ENCODE results near the gene DSTYK.
A peak's percentile ranks its signal among the peaks of the same experiment; 100 is the strongest.
"Not testable (repeated sequence)": the region's sequence is repeated elsewhere in the genome, so short reads cannot be mapped to it uniquely, and the experiment has no call there.

Gene DSTYK

GRCh38 chr1:205186191-205186590 is 25.3 kb downstream of the DSTYK start:
- H3K4me1 Mint-ChIP-seq: peaks cover 73% of the 10 kb centered on the region
- H3K9me3 Mint-ChIP-seq: no peaks in the 10 kb centered on the region
- DNase-seq: no peak
- H3K27ac Mint-ChIP-seq: peak overlapping the region; percentile 86
- peak; percentile 89 for ATAC-seq
- H3K36me3 Mint-ChIP-seq (ENCODE audit: low read depth): peaks cover 43% of the 10 kb centered on the region
- H3K27me3 Mint-ChIP-seq: no peaks in the 10 kb centered on the region
- H3K4me3 Mint-ChIP-seq: peak overlapping the region; percentile 7

- Mint-ChIP-seq H3K27ac (peak overlapping the region; percentile 85), H3K27me3 (no peaks in the 10 kb centered on the region), H3K36me3 (ENCODE audit: low read depth) (peaks cover 53% of the 10 kb centered on the region), H3K4me3 (peak overlapping the region; percentile 28), H3K9me3 (no peaks in the 10 kb centered on the region), H3K4me1 (peaks cover 58% of the 10 kb centered on the region)
- DNase-seq (no peak), ATAC-seq (peak; percentile 63)
Measured at GRCh38 chr1:205183676-205184335, 27.7 kb downstream of the DSTYK start.

GRCh38 chr1:205182930-205183329 is 28.6 kb downstream of the DSTYK start:
- ATAC-seq (no peak), DNase-seq (no peak)
- peaks cover 57% of the 10 kb centered on the region for H3K36me3 Mint-ChIP-seq (ENCODE audit: low read depth)
- no peak overlapping the region for H3K4me3 Mint-ChIP-seq
- H3K4me1 Mint-ChIP-seq: peaks cover 53% of the 10 kb centered on the region
- no peaks in the 10 kb centered on the region for H3K9me3 Mint-ChIP-seq
- peak overlapping the region; percentile 47 for H3K27ac Mint-ChIP-seq
- H3K27me3 Mint-ChIP-seq: no peaks in the 10 kb centered on the region

- H3K27ac Mint-ChIP-seq: peak overlapping the region; percentile 12
- not testable (repeated sequence) for ATAC-seq, H3K27me3 Mint-ChIP-seq, H3K4me3 Mint-ChIP-seq, DNase-seq, H3K9me3 Mint-ChIP-seq
- H3K4me1 Mint-ChIP-seq: peaks cover 28% of the 10 kb centered on the region
- peaks cover 45% of the 10 kb centered on the region for H3K36me3 Mint-ChIP-seq (ENCODE audit: low read depth)
Measured at GRCh38 chr1:205180331-205180730, 31.2 kb downstream of the DSTYK start.

- ATAC-seq: no peak
- Mint-ChIP-seq H3K27ac (no peak overlapping the region), H3K9me3 (no peaks in the 10 kb centered on the region), H3K27me3 (no peaks in the 10 kb centered on the region), H3K36me3 (ENCODE audit: low read depth) (peaks cover 45% of the 10 kb centered on the region), H3K4me1 (peaks cover 25% of the 10 kb centered on the region), H3K4me3 (no peak overlapping the region)
- DNase-seq: no peak
Measured at GRCh38 chr1:205179842-205180241, 31.7 kb downstream of the DSTYK start.

- Mint-ChIP-seq H3K4me1 (peaks cover 32% of the 10 kb centered on the region), H3K4me3 (no peak overlapping the region), H3K27me3 (no peaks in the 10 kb centered on the region), H3K9me3 (no peaks in the 10 kb centered on the region), H3K36me3 (ENCODE audit: low read depth) (peaks cover 44% of the 10 kb centered on the region), H3K27ac (peak overlapping the region; percentile 79)
- ATAC-seq (peak; percentile 90), DNase-seq (no peak)
Measured at GRCh38 chr1:205172729-205173366, 38.7 kb downstream of the DSTYK start.

GRCh38 chr1:205171369-205171768 is 40.1 kb downstream of the DSTYK start:
- Mint-ChIP-seq H3K36me3 (ENCODE audit: low read depth) (peaks cover 48% of the 10 kb centered on the region), H3K4me3 (peak overlapping the region; percentile 10), H3K27me3 (no peaks in the 10 kb centered on the region), H3K9me3 (no peaks in the 10 kb centered on the region), H3K27ac (peak overlapping the region; percentile 81), H3K4me1 (peaks cover 33% of the 10 kb centered on the region)
- ATAC-seq (peak; percentile 45), DNase-seq (no peak)

- Mint-ChIP-seq H3K4me3 (no peak overlapping the region), H3K36me3 (ENCODE audit: low read depth) (peaks cover 49% of the 10 kb centered on the region), H3K4me1 (peaks cover 32% of the 10 kb centered on the region), H3K27me3 (no peaks in the 10 kb centered on the region), H3K27ac (peak overlapping the region; percentile 81), H3K9me3 (no peaks in the 10 kb centered on the region)
- DNase-seq (no peak), ATAC-seq (no peak)
Measured at GRCh38 chr1:205170532-205171269, 40.8 kb downstream of the DSTYK start.

- no peak for ATAC-seq
- H3K9me3 Mint-ChIP-seq: no peaks in the 10 kb centered on the region
- peaks cover 32% of the 10 kb centered on the region for H3K4me1 Mint-ChIP-seq
- H3K4me3 Mint-ChIP-seq: no peak overlapping the region
- H3K27ac Mint-ChIP-seq: no peak overlapping the region
- peaks cover 52% of the 10 kb centered on the region for H3K36me3 Mint-ChIP-seq (ENCODE audit: low read depth)
- no peaks in the 10 kb centered on the region for H3K27me3 Mint-ChIP-seq
- DNase-seq: no peak
Measured at GRCh38 chr1:205169248-205169647, 42.3 kb downstream of the DSTYK start.

GRCh38 chr1:205168291-205168690 is 43.2 kb downstream of the DSTYK start:
- Mint-ChIP-seq H3K27ac (no peak overlapping the region), H3K27me3 (no peaks in the 10 kb centered on the region), H3K36me3 (ENCODE audit: low read depth) (peaks cover 61% of the 10 kb centered on the region), H3K9me3 (no peaks in the 10 kb centered on the region), H3K4me1 (peaks cover 28% of the 10 kb centered on the region), H3K4me3 (no peak overlapping the region)
- DNase-seq (no peak), ATAC-seq (no peak)

GRCh38 chr1:205162301-205162700 is 49.2 kb downstream of the DSTYK start:
- ATAC-seq (no peak), DNase-seq (no peak)
- Mint-ChIP-seq H3K27me3 (no peaks in the 10 kb centered on the region), H3K4me1 (no peaks in the 10 kb centered on the region), H3K9me3 (peaks cover under 1% of the 10 kb centered on the region), H3K36me3 (ENCODE audit: low read depth) (peaks cover 80% of the 10 kb centered on the region), H3K4me3 (no peak overlapping the region), H3K27ac (no peak overlapping the region)

- peaks cover 13% of the 10 kb centered on the region for H3K9me3 Mint-ChIP-seq
- H3K27me3 Mint-ChIP-seq: no peaks in the 10 kb centered on the region
- no peaks in the 10 kb centered on the region for H3K4me1 Mint-ChIP-seq
- H3K36me3 Mint-ChIP-seq (ENCODE audit: low read depth): peaks cover 85% of the 10 kb centered on the region
- H3K4me3 Mint-ChIP-seq: no peak overlapping the region
- ATAC-seq: no peak
- no peak overlapping the region for H3K27ac Mint-ChIP-seq
- DNase-seq: no peak
Measured at GRCh38 chr1:205161076-205161475, 50.4 kb downstream of the DSTYK start.

GRCh38 chr1:205158048-205158616 is 53.4 kb downstream of the DSTYK start:
- Mint-ChIP-seq H3K4me3 (no peak overlapping the region), H3K27ac (no peak overlapping the region), H3K27me3 (no peaks in the 10 kb centered on the region), H3K4me1 (no peaks in the 10 kb centered on the region), H3K36me3 (ENCODE audit: low read depth) (peaks cover 92% of the 10 kb centered on the region), H3K9me3 (peaks cover 15% of the 10 kb centered on the region)
- ATAC-seq (no peak), DNase-seq (no peak)

- not testable (repeated sequence) for H3K27me3 Mint-ChIP-seq, H3K27ac Mint-ChIP-seq, H3K4me3 Mint-ChIP-seq, H3K4me1 Mint-ChIP-seq, ATAC-seq, DNase-seq
- H3K9me3 Mint-ChIP-seq: peaks cover 15% of the 10 kb centered on the region
- H3K36me3 Mint-ChIP-seq (ENCODE audit: low read depth): peaks cover 78% of the 10 kb centered on the region
Measured at GRCh38 chr1:205155665-205156377, 55.7 kb downstream of the DSTYK start.
